ENCODE results near the gene DENND1C.
"Not testable (repeated sequence)": the region's sequence is repeated elsewhere in the genome, so short reads cannot be mapped to it uniquely, and the experiment has no call there.

The DENND1C gene

GRCh38 chr19:6452223-6452614, 29.4 kb downstream of the DENND1C start:
- no peak for DNase-seq

- DNase-seq = no peak
Observed at GRCh38 chr19:6451583-6452222, 29.9 kb downstream of the DENND1C start.

GRCh38 chr19:6450166-6450565, 31.4 kb downstream of the DENND1C start:
- no peak for DNase-seq

GRCh38 chr19:6448045-6448444, 33.5 kb downstream of the DENND1C start:
- no peak for DNase-seq

- DNase-seq = no peak
Observed at GRCh38 chr19:6446452-6446851, 35.1 kb downstream of the DENND1C start.

GRCh38 chr19:6443986-6444385, 37.6 kb downstream of the DENND1C start:
- DNase-seq = no peak

GRCh38 chr19:6442087-6442688, 39.4 kb downstream of the DENND1C start:
- no peak for DNase-seq

GRCh38 chr19:6440905-6441304, 40.7 kb downstream of the DENND1C start:
- DNase-seq = no peak

GRCh38 chr19:6439743-6440142, 41.8 kb downstream of the DENND1C start:
- no peak for DNase-seq

- DNase-seq = no peak
Observed at GRCh38 chr19:6433663-6434062, 47.9 kb downstream of the DENND1C start, which contains the start of gene SLC25A41. Gene SLC25A41 (minus strand): TSS chr19:6433763. CDS start chr19:6433693, 70 bp downstream.

GRCh38 chr19:6433165-6433564, 48.4 kb downstream of the DENND1C start:
- DNase-seq = no peak

GRCh38 chr19:6431891-6432290, 49.7 kb downstream of the DENND1C start:
- DNase-seq = no peak

- no peak for DNase-seq
Observed at GRCh38 chr19:6429419-6430221, 52.0 kb downstream of the DENND1C start.

- DNase-seq = not testable (repeated sequence)
Observed at GRCh38 chr19:6428692-6429418, 52.7 kb downstream of the DENND1C start.

- DNase-seq = no peak
Observed at GRCh38 chr19:6427131-6427530, 54.5 kb downstream of the DENND1C start.

- DNase-seq = no peak
Observed at GRCh38 chr19:6425732-6426620, 55.6 kb downstream of the DENND1C start.

- DNase-seq = peak; percentile 97 to 100
Observed at GRCh38 chr19:6424939-6425731, 56.5 kb downstream of the DENND1C start.

- no peak for DNase-seq
Observed at GRCh38 chr19:6424195-6424938, 57.2 kb downstream of the DENND1C start, which contains the start of gene KHSRP. Gene KHSRP (minus strand): TSS chr19:6424811. CDS start chr19:6424701, 110 bp downstream.

GRCh38 chr19:6423499-6424194, 57.9 kb downstream of the DENND1C start:
- no peak for DNase-seq

All from NCI-H1930 (cell line).